ENCODE measurements around the gene LYRM7.

The LYRM7 gene

GRCh38 chr5:131169810-131170539 is 769 bp upstream of the LYRM7 start:
- Histone ChIP-seq H3K27ac (ENCODE audit: low read depth, low read length) (peak overlapping the region; percentile 53), H3K9me2 (replicated peaks; ENCODE audit: control insufficient read depth, low read length) (no peaks in the 10 kb centered on the region), H3F3A (ENCODE audit: control insufficient read depth, insufficient read depth) (peaks cover 4% of the 10 kb centered on the region; the same call in 1 of the 2 replicates), H3K9me3 (ENCODE audit: control insufficient read depth, insufficient read depth, low read length) (no peaks in the 10 kb centered on the region), H4K20me1 (ENCODE audit: control insufficient read depth, insufficient read depth, low read depth, low read length) (no peaks in the 10 kb centered on the region), H3K79me2 (ENCODE audit: control insufficient read depth, low read length) (peaks cover 43% of the 10 kb centered on the region), H3K36me3 (ENCODE audit: control insufficient read depth, low read length) (peaks cover 16% of the 10 kb centered on the region), H3K4me3 (ENCODE audit: low read length) (peak overlapping the region; percentile 99), H3K27me3 (ENCODE audit: control insufficient read depth, low read length) (no peaks in the 10 kb centered on the region), H3K4me2 (ENCODE audit: low read length) (peak overlapping the region; percentile 70), H3K4me1 (ENCODE audit: control insufficient read depth, low read length) (peaks cover 38% of the 10 kb centered on the region)
- TF ChIP-seq CTCF (IDR thresholded peaks at IDR 0.05; ENCODE audit: low read depth, low read length, poor library complexity, severe bottlenecking) (no peak), EZH2phosphoT487 (IDR thresholded peaks at IDR 0.05; ENCODE audit: borderline replicate concordance, low read length) (no peak)

- Histone ChIP-seq H3F3A (ENCODE audit: control insufficient read depth, insufficient read depth) (peaks cover 4% of the 10 kb centered on the region; the same call in 1 of the 2 replicates), H3K27me3 (ENCODE audit: control insufficient read depth, low read length) (no peaks in the 10 kb centered on the region), H3K4me2 (ENCODE audit: low read length) (peak overlapping the region; percentile 91), H3K9me2 (replicated peaks; ENCODE audit: control insufficient read depth, low read length) (no peaks in the 10 kb centered on the region), H3K27ac (ENCODE audit: low read depth, low read length) (peak overlapping the region; percentile 39; the same call in 1 of the 2 replicates), H3K4me1 (ENCODE audit: control insufficient read depth, low read length) (peaks cover 27% of the 10 kb centered on the region), H3K4me3 (ENCODE audit: low read length) (peak overlapping the region; percentile 99), H3K79me2 (ENCODE audit: control insufficient read depth, low read length) (peaks cover 52% of the 10 kb centered on the region), H3K36me3 (ENCODE audit: control insufficient read depth, low read length) (peaks cover 15% of the 10 kb centered on the region), H4K20me1 (ENCODE audit: control insufficient read depth, insufficient read depth, low read depth, low read length) (no peaks in the 10 kb centered on the region), H3K9me3 (ENCODE audit: control insufficient read depth, insufficient read depth, low read length) (no peaks in the 10 kb centered on the region)
- TF ChIP-seq EZH2phosphoT487 (IDR thresholded peaks at IDR 0.05; ENCODE audit: borderline replicate concordance, low read length) (no peak), CTCF (IDR thresholded peaks at IDR 0.05; ENCODE audit: low read depth, low read length, poor library complexity, severe bottlenecking) (no peak)
Measured at GRCh38 chr5:131171276-131171810, 599 bp downstream of the LYRM7 start.

GRCh38 chr5:131180407-131180806 is 9.7 kb downstream of the LYRM7 start:
- no peaks in the 10 kb centered on the region for H3K9me2 ChIP-seq (replicated peaks; ENCODE audit: control insufficient read depth, low read length)
- H3K4me2 ChIP-seq (ENCODE audit: low read length), result no peak overlapping the region
- peaks cover 14% of the 10 kb centered on the region for H3K36me3 ChIP-seq (ENCODE audit: control insufficient read depth, low read length)
- TF ChIP-seq CTCF (IDR thresholded peaks at IDR 0.05; ENCODE audit: low read depth, low read length, poor library complexity, severe bottlenecking) (no peak), EZH2phosphoT487 (IDR thresholded peaks at IDR 0.05; ENCODE audit: borderline replicate concordance, low read length) (no peak)
- peaks cover 30% of the 10 kb centered on the region for H3K79me2 ChIP-seq (ENCODE audit: control insufficient read depth, low read length)
- no peaks in the 10 kb centered on the region for H3F3A ChIP-seq (ENCODE audit: control insufficient read depth, insufficient read depth)
- H3K27me3 ChIP-seq (ENCODE audit: control insufficient read depth, low read length), result no peaks in the 10 kb centered on the region
- no peaks in the 10 kb centered on the region for H4K20me1 ChIP-seq (ENCODE audit: control insufficient read depth, insufficient read depth, low read depth, low read length)
- H3K27ac ChIP-seq (ENCODE audit: low read depth, low read length), result no peak overlapping the region
- no peaks in the 10 kb centered on the region for H3K4me1 ChIP-seq (ENCODE audit: control insufficient read depth, low read length)
- no peak overlapping the region for H3K4me3 ChIP-seq (ENCODE audit: low read length)
- H3K9me3 ChIP-seq (ENCODE audit: control insufficient read depth, insufficient read depth, low read length), result no peaks in the 10 kb centered on the region
